ENCODE data around the gene OSBPL2.

DNA sequence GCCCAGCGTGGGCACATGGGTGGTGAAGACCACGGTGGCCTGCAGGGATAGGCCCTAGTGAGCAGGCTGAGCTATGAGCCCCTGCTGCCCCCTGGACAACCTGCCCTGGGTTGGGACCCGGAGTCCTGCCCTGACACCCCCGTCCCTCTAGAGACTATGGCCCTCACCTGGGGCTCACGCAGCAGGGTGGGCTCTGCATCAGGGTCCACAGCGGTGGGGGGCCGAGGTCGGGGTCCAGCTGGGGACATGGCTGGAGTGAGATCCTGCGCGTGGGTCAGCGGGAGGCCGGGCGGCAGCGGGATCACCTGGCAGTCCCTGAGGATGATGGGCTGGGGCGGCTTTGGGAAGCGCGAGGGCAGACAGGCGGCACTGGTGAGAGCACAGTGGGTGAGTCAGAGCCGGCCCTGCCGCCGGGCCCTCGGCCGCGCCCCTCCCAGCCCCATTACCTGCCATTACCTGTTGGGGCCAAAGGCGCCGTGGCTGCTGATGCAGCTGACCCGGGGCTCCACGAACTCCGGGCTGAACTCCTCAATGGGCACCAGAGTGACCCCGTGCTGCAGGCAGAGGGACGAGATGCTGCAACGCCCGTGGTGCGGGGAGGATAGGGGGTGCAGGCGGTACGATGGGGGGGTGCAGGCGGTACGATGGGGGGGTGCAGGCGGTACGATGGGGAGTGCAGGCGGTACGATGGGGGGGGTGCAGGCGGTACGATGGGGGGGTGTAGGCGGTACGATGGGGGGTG lies 92.4 kb downstream of the OSBPL2 start:
- TF ChIP-seq EZH2phosphoT487 (IDR thresholded peaks at IDR 0.05; ENCODE audit: insufficient read depth, low read depth) (no peak), EZH2 (IDR thresholded peaks at IDR 0.05; ENCODE audit: insufficient read depth, poor library complexity, severe bottlenecking) (no peak)
